Raji (cell line): ENCODE data around the gene PRKCA.

Experiments
- POLR2A ChIP-seq: IDR thresholded peaks from 2 replicates; pipeline ENCODE4 v1.6.1; 2011; ENCODE audit warnings: low read depth, low read length, control low read depth; ENCODE audit not compliant: insufficient read depth

The PRKCA gene

DNA sequence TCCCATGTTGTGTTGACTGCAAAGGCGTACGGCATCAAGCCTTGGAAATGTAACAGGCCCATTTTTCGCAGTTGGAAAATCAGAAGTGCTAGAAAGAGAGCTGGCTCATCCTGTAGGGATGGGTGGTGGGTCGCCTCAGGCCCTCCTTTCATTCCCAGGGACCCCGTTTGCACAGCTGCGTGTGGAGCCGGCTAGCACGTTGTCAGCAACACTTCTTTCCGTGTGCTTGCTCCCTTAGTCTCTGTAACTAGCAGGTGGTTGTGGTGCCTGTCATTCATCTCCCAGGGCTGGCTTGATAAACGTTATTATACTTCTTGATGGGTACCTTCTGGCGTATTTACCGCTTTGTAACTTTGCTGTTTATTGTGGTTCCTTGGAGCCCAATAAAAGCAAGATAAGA lies 293.5 kb downstream of the PRKCA start:
- TF ChIP-seq POLR2A: no peak

DNA sequence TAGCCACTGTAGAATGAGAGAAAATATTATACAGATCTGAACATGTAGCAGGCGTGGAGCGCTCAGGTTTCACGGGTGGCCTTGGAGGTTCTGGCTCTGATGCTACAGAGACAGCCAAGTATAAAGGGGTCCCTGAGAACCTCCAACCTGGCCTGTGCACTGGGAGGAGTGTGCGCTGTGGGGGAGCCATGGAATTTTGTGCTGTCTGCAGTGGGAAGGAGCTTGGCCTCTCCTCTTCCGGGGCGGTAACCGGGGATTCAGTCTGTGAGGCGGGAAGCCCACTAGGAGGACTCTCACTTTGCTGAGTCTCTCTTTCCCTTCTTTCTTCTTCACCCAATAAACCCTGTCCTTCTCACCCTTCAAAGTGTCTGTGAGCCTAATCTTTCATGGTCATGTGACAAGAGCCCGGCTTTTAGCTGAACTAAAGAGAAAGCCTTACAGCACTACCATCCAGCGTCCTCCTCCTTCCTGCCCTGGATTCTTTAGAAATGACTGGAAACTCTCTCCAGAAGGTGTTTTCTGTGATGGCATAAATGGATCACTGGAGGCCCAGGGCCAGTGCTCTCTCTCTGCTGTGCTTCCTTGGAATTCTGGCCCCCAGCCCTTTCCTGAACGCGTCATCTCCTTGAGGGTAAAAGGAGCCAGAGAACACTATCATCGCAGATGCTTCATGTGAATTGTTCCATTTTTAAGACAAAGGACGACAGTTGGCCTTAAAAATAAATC lies 300.4 kb downstream of the PRKCA start:
- TF ChIP-seq POLR2A: no peak

DNA sequence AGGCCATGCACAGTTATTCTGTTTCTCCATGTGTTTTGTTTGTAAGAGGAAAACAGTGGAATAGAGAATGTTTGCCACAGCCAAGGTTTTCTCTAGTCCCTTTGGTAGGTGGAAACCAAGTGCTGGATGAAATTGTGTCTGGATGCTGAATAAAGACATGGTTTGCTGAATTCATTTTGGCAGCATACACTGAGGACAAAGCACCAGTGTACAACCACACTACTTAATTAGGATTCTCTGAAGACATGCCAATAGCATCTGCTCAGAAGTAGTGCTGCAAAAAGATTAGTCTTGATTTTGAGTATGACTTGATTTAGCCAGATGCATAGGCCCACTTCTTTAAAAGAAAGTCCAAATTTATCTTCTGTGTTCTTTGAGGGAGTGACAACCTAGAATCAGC lies 302.0 kb downstream of the PRKCA start:
- no peak for TF ChIP-seq POLR2A

GRCh38 chr17:66605541-66605940 lies 303.1 kb downstream of the PRKCA start:
- no peak for TF ChIP-seq POLR2A

GRCh38 chr17:66610361-66611133 lies 308.1 kb downstream of the PRKCA start:
- TF ChIP-seq POLR2A: no peak

GRCh38 chr17:66611397-66611796 lies 309.0 kb downstream of the PRKCA start:
- no peak for TF ChIP-seq POLR2A

GRCh38 chr17:66612993-66613392 lies 310.6 kb downstream of the PRKCA start:
- no peak for TF ChIP-seq POLR2A

GRCh38 chr17:66614469-66614868 lies 312.1 kb downstream of the PRKCA start:
- TF ChIP-seq POLR2A: no peak

- TF ChIP-seq POLR2A: no peak
Measured at GRCh38 chr17:66619206-66619605, 316.8 kb downstream of the PRKCA start.

- TF ChIP-seq POLR2A: no peak
Measured at GRCh38 chr17:66620528-66620927, 318.1 kb downstream of the PRKCA start.

DNA sequence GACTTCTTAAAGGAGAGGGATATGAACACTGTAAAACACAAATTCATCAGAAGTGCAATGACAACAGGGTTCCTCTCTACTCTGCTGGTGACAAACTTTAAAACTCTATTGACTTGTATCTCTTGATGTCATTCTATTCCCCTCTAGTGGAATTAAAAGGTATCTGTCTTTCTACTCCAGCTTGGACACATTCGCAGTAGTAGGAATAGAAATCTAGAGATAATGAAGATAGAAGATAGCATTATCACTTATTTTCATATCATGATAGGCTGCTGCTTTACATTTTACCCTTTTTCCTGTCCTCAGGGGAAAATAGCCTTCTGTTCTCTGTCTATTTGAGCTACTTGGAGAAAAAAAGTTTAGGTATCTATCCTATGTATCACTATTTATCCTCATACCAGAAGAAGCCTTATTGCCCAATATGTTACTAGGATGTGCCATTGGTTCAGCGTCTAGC lies 322.9 kb downstream of the PRKCA start:
- TF ChIP-seq POLR2A: no peak

DNA sequence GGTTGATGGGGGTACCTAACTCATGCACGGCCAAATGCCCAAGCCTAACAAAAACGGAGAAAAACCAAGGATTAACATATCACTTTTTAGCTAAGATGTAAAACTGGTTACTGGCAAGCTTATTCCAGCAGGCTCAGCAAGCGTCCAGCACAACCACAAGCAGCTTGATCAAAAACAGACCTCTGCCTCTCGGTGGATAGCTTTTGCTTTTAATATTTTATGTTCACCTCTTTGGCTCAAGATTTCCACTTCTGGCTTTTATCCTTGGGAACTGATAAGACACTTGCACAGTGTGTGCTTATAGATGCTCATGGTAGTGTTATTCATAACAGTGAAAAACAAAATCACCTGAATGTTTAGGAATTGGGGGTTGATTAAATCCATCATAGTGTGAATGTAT lies 325.6 kb downstream of the PRKCA start:
- no peak for TF ChIP-seq POLR2A

- TF ChIP-seq POLR2A: no peak
Measured at GRCh38 chr17:66629762-66630161, 327.3 kb downstream of the PRKCA start.

GRCh38 chr17:66630379-66630778 lies 328.0 kb downstream of the PRKCA start:
- TF ChIP-seq POLR2A: no peak

- TF ChIP-seq POLR2A: no peak
Measured at GRCh38 chr17:66630828-66631472, 328.5 kb downstream of the PRKCA start.

GRCh38 chr17:66632731-66633130 lies 330.3 kb downstream of the PRKCA start:
- TF ChIP-seq POLR2A: no peak
